IMR-90 (cell line): ENCODE data around the gene IFI27L1. TPM values are rescaled to one million over a fixed set of nuclear protein-coding genes. Genes with fewer than 3 reads are reported as not detected.

ENCODE experiments used
- ATAC-seq: fragments of 200-7000 bp; cut with Tn5 transposase; 2 replicates; pipeline ENCODE4 v1.9.1; 2020; ENCODE audit warnings: low read depth, mild to moderate bottlenecking, moderate library complexity
- BruUV-seq: library from RNA; stranded (reverse); fragments of 400-500 nt; replicated peaks from 2 replicates; lab custom pipeline; 2021; lab: Mats Ljungman, UMichigan
- CTCF ChIA-PET: fragments of 300-600 bp; formaldehyde crosslinking; extraction: SDS; loops from one replicate; lab custom pipeline; 2021; ENCODE audit warnings: antibody characterized with exemption; lab: Yijun Ruan, JAX
- POLR2A ChIA-PET: fragments of 300-600 bp; sonication (Branson Sonifier 250); formaldehyde crosslinking; loops from one replicate; lab custom pipeline; 2022; ENCODE audit warnings: antibody characterized with exemption; ENCODE audit not compliant: unreplicated experiment; lab: Charles Lee
- DNase-seq: peaks from one replicate; pipeline ENCODE4 v3.0.0; 2013
- H2AFZ ChIP-seq: replicated peaks from 2 replicates; pipeline ENCODE3; 2013; ENCODE audit warnings: low read length, mild to moderate bottlenecking; ENCODE audit not compliant: poor library complexity
- H2AK5ac ChIP-seq: 2 replicates; pipeline ENCODE4 v1.6.1; 2013; ENCODE audit warnings: low read depth, low read length, inconsistent platforms
- H2AK9ac ChIP-seq: replicated peaks from 2 replicates; pipeline ENCODE3; 2013; ENCODE audit warnings: mild to moderate bottlenecking, low read depth, low read length, moderate library complexity; ENCODE audit not compliant: poor library complexity
- H2BK120ac ChIP-seq: 2 replicates; pipeline ENCODE4 v1.6.1; 2013; ENCODE audit warnings: low read depth, low read length, inconsistent platforms
- H2BK15ac ChIP-seq: 3 replicates; pipeline ENCODE4 v1.6.1; 2013; ENCODE audit warnings: low read depth, low read length, inconsistent platforms
- H2BK20ac ChIP-seq: 2 replicates; pipeline ENCODE4 v1.6.1; 2013; ENCODE audit warnings: low read depth, mild to moderate bottlenecking, inconsistent platforms, low read length, moderate library complexity
- H2BK5ac ChIP-seq: 2 replicates; pipeline ENCODE4 v1.6.1; 2013; ENCODE audit warnings: mild to moderate bottlenecking, low read depth, low read length, inconsistent platforms; ENCODE audit not compliant: poor library complexity, severe bottlenecking
- H3K14ac ChIP-seq: replicated peaks from 2 replicates; pipeline ENCODE4 v1.6.1; 2013; ENCODE audit warnings: low read depth, low read length, inconsistent platforms
- H3K18ac ChIP-seq: 2 replicates; pipeline ENCODE4 v1.6.1; 2013; ENCODE audit warnings: low read depth, low read length, control low read depth
- H3K23ac ChIP-seq: 2 replicates; pipeline ENCODE4 v1.6.1; 2013; ENCODE audit warnings: low read depth, low read length, inconsistent platforms
- H3K27ac ChIP-seq: 2 replicates; pipeline ENCODE4 v1.5.1; 2013; ENCODE audit warnings: mild to moderate bottlenecking, control low read depth, low read length; ENCODE audit not compliant: insufficient read depth
- H3K27me3 ChIP-seq: 2 replicates; pipeline ENCODE4 v1.6.1; 2013; ENCODE audit warnings: low read length; ENCODE audit not compliant: control insufficient read depth, insufficient read depth
- H3K36me3 ChIP-seq: 2 replicates; pipeline ENCODE4 v1.6.1; 2013; ENCODE audit warnings: low read length, mixed read lengths; ENCODE audit not compliant: control insufficient read depth, insufficient read depth
- H3K4ac ChIP-seq: 2 replicates; pipeline ENCODE4 v1.6.1; 2013; ENCODE audit warnings: low read depth, low read length, inconsistent platforms
- H3K4me1 ChIP-seq: 2 replicates; pipeline ENCODE4 v1.6.1; 2013; ENCODE audit warnings: low read length, mixed read lengths; ENCODE audit not compliant: control insufficient read depth, insufficient read depth
- H3K4me2 ChIP-seq: 2 replicates; pipeline ENCODE4 v1.6.1; 2013; ENCODE audit warnings: low read depth, mild to moderate bottlenecking, control low read depth, low read length, moderate library complexity
- H3K4me3 ChIP-seq: 2 replicates; pipeline ENCODE4 v1.5.1; 2013; ENCODE audit warnings: low read depth, mild to moderate bottlenecking, control low read depth, low read length, moderate library complexity; ENCODE audit not compliant: insufficient read depth
- H3K56ac ChIP-seq: 2 replicates; pipeline ENCODE4 v1.6.1; 2013; ENCODE audit warnings: low read length, inconsistent platforms; ENCODE audit not compliant: insufficient read depth; ENCODE audit errors: extremely low read depth
- H3K79me1 ChIP-seq, 2 experiments: 2 replicates each; pipeline ENCODE4 v1.6.1; 2013; ENCODE audit warnings: low read length in 2 of 2, inconsistent platforms in 1 of 2, low read depth in 1 of 2
- H3K9ac ChIP-seq: 2 replicates; pipeline ENCODE4 v1.6.1; 2013; ENCODE audit warnings: low read depth, low read length, control low read depth
- H3K9me1 ChIP-seq: 2 replicates; pipeline ENCODE4 v1.6.1; 2013; ENCODE audit warnings: low read length, inconsistent platforms; ENCODE audit not compliant: insufficient read depth
- H3K9me3 ChIP-seq: 2 replicates; pipeline ENCODE4 v1.6.1; 2013; ENCODE audit warnings: low read length; ENCODE audit not compliant: control insufficient read depth, insufficient read depth
- H4K20me1 ChIP-seq: 2 replicates; pipeline ENCODE4 v1.6.1; 2013; ENCODE audit warnings: low read length, inconsistent platforms; ENCODE audit not compliant: insufficient read depth
- H4K5ac ChIP-seq: 2 replicates; pipeline ENCODE4 v1.6.1; 2013; ENCODE audit warnings: mild to moderate bottlenecking, low read depth, low read length, control low read depth
- H4K8ac ChIP-seq, 2 experiments: 2 replicates each; pipeline ENCODE4 v1.6.1; 2013; ENCODE audit warnings: low read depth in 2 of 2, low read length in 2 of 2, control low read depth in 1 of 2, inconsistent platforms in 1 of 2
- H4K91ac ChIP-seq: 2 replicates; pipeline ENCODE4 v1.6.1; 2013; ENCODE audit warnings: low read depth, low read length, inconsistent platforms; ENCODE audit not compliant: insufficient read depth
- BHLHE40 ChIP-seq: fragments of 150-350 bp; IDR thresholded peaks from 2 replicates; pipeline ENCODE4 v1.6.1; 2016; ENCODE audit warnings: mild to moderate bottlenecking, low read depth, low read length
- CEBPB ChIP-seq: IDR thresholded peaks from 2 replicates; pipeline ENCODE4 v1.6.1; 2012; ENCODE audit warnings: low read depth, low read length, improper control_type of control experiment
- CHD1 ChIP-seq: IDR thresholded peaks from 2 replicates; pipeline ENCODE4 v1.6.1; 2012; ENCODE audit warnings: low read depth, low read length, improper control_type of control experiment
- CTCF ChIP-seq: conservative IDR thresholded peaks from 2 replicates; pipeline ENCODE4 v1.5.1; 2012; ENCODE audit warnings: mild to moderate bottlenecking, low read depth, low read length, improper control_type of control experiment
- ELK1 ChIP-seq: fragments of 150-350 bp; IDR thresholded peaks from 2 replicates; pipeline ENCODE4 v1.6.1; 2016; ENCODE audit warnings: low read depth, mild to moderate bottlenecking, low read length, moderate library complexity, borderline replicate concordance
- FOS ChIP-seq: fragments of 150-350 bp; IDR thresholded peaks from 2 replicates; pipeline ENCODE4 v1.6.1; 2016; ENCODE audit warnings: low read depth, low read length
- MAFK ChIP-seq: IDR thresholded peaks from 2 replicates; pipeline ENCODE4 v1.6.1; 2012; ENCODE audit warnings: low read depth, low read length, improper control_type of control experiment
- MAZ ChIP-seq: IDR thresholded peaks from 2 replicates; pipeline ENCODE4 v1.6.1; 2012; ENCODE audit warnings: low read depth, mild to moderate bottlenecking, low read length, improper control_type of control experiment, moderate library complexity, borderline replicate concordance
- POLR2A ChIP-seq: IDR thresholded peaks from 2 replicates; pipeline ENCODE4 v1.6.1; 2012; ENCODE audit warnings: mild to moderate bottlenecking, low read depth, low read length
- RAD21 ChIP-seq: IDR thresholded peaks from 2 replicates; pipeline ENCODE4 v1.6.1; 2012; ENCODE audit warnings: low read length, improper control_type of control experiment
- RCOR1 ChIP-seq: IDR thresholded peaks from 2 replicates; pipeline ENCODE4 v1.6.1; 2012; ENCODE audit warnings: mild to moderate bottlenecking, low read length, improper control_type of control experiment; ENCODE audit not compliant: insufficient replicate concordance
- RFX5 ChIP-seq: IDR thresholded peaks from 2 replicates; pipeline ENCODE4 v1.8.0; 2012; ENCODE audit warnings: low read depth, mild to moderate bottlenecking, low read length, moderate library complexity
- USF2 ChIP-seq: fragments of 150-350 bp; IDR thresholded peaks from 2 replicates; pipeline ENCODE4 v1.6.1; 2017; ENCODE audit warnings: mild to moderate bottlenecking, antibody characterized with exemption, low read length, low read depth
- WGBS, 2 experiments: methylation state at CpG; one replicate each; pipeline versions ENCODE4 v1.1.5 to v1.1.7; 2013; ENCODE audit warnings: missing lambda C conversion rate in 2 of 2; ENCODE audit not compliant: insufficient read length in 1 of 2; ENCODE audit errors: extremely low coverage in 2 of 2; 5-methylcytosine and 5-hydroxymethylcytosine counted together
- dilution Hi-C: fragments of 300-500 bp; cut with HindIII; formaldehyde crosslinking; loops from one replicate; pipeline ENCODE4 v1.14.3; 2018; ENCODE audit warnings: low sequenced_read_pairs; ENCODE audit not compliant: unreplicated experiment
- in situ Hi-C: fragments of 300-500 bp; cut with MboI; formaldehyde crosslinking; loops from 3 replicates; pipeline ENCODE4 v1.14.3; 2019; ENCODE audit warnings: low sequenced_read_pairs, inconsistent platforms, mixed read lengths
- intact Hi-C: fragments of 100-400 bp; cut with micrococcal nuclease; formaldehyde crosslinking; loops from 2 replicates; pipeline ENCODE4 v1.10.0; 2022
- polyA plus RNA-seq, 3 experiments: library from polyadenylated mRNA; depleted of rRNA; stranded (reverse); fragments of >200 nt; gene quantifications; 2 replicates each; pipeline ENCODE4 v1.2.3, GENCODE V29; 2012; ENCODE audit warnings: low replicate concordance in 1 of 3
- total RNA-seq: library from RNA; depleted of rRNA; stranded (reverse); fragments of >200 nt; gene quantifications from 2 replicates; pipeline ENCODE4 v1.2.3, GENCODE V29; 2012

The IFI27L1 gene
- total and polyA plus RNA-seq, 2 of the 4 experiments (the other 2 are of a cell fraction), result 13.3 to 24.3 TPM

GRCh38 chr14:94044476-94045091 is 36.5 kb upstream of the IFI27L1 start (continued):
- TF ChIP-seq USF2, result no peak
- no peak for TF ChIP-seq MAFK
- no peak for TF ChIP-seq RCOR1
- no peak for TF ChIP-seq RFX5
- TF ChIP-seq CEBPB, result no peak
- no peak for TF ChIP-seq POLR2A

GRCh38 chr14:94045101-94045500 is 36.0 kb upstream of the IFI27L1 start:
- Histone ChIP-seq H2AFZ (no peak overlapping the region), H2BK5ac (no peak overlapping the region), H2BK120ac (no peak overlapping the region), H4K5ac (no peak overlapping the region), H3K4me2 (no peak overlapping the region), H3K79me1 (peaks cover 0 to 14% of the 10 kb centered on the region in 2 experiments; a peak in 1 of 4 replicates), H3K23ac (no peak overlapping the region), H3K9me1 (no peaks in the 10 kb centered on the region), H2AK5ac (no peak overlapping the region), H3K36me3 (peaks cover 51% of the 10 kb centered on the region), H3K27ac (no peak overlapping the region), H3K56ac (no peak overlapping the region), H3K4me3 (no peak overlapping the region), H3K9me3 (no peaks in the 10 kb centered on the region), H2BK20ac (no peak overlapping the region), H3K14ac (no peak overlapping the region), H3K18ac (no peak overlapping the region), H2BK15ac (no peak overlapping the region), H4K8ac (no peak overlapping the region), H2AK9ac (no peak overlapping the region), H4K20me1 (no peaks in the 10 kb centered on the region; the same call in 1 of the 2 replicates), H3K4me1 (peaks cover 9% of the 10 kb centered on the region), H3K27me3 (no peaks in the 10 kb centered on the region), H4K91ac (no peak overlapping the region), H3K4ac (no peak overlapping the region), H3K9ac (no peak overlapping the region)
- 96% methylated on average over 4 of the region's 8 CpGs; no CpG with 5 or more reads in 1 of the 2 experiments for WGBS, 2 experiments
- DNase-seq (no peak), ATAC-seq (no peak)
- dilution Hi-C loops (no loop called here), in situ Hi-C loops (no loop called here), intact Hi-C loops (no loop called here)
- CTCF ChIA-PET, result interaction anchor here (1.4 to 1.6 kb wide), 2 partner anchors 92 to 105 kb away, joined by 3 to 4 read pairs; no protein-coding TSS in a partner anchor
- POLR2A ChIA-PET, result no interaction called here
- BruUV-seq, result no TSS peak
- TF ChIP-seq FOS, result no peak
- no peak for TF ChIP-seq BHLHE40
- TF ChIP-seq MAZ, result no peak
- no peak for TF ChIP-seq RAD21
- TF ChIP-seq CHD1, result no peak
- no peak for TF ChIP-seq MAFK
- TF ChIP-seq CEBPB, result no peak
- no peak for TF ChIP-seq ELK1
- TF ChIP-seq CTCF, result no peak
- TF ChIP-seq RCOR1, result no peak
